NCI-H82 (cell line): Measurements from ENCODE around the gene PCDHGB7.
A peak's percentile ranks its signal among the peaks of the same experiment; 100 is the strongest.
"Not testable (repeated sequence)": the region's sequence is repeated elsewhere in the genome, so short reads cannot be mapped to it uniquely, and the experiment has no call there.

Experiments
- DNase-seq: peaks from one replicate; lab custom pipeline; 2025; lab: John Stamatoyannopoulos, UW

Gene PCDHGB7

DNA sequence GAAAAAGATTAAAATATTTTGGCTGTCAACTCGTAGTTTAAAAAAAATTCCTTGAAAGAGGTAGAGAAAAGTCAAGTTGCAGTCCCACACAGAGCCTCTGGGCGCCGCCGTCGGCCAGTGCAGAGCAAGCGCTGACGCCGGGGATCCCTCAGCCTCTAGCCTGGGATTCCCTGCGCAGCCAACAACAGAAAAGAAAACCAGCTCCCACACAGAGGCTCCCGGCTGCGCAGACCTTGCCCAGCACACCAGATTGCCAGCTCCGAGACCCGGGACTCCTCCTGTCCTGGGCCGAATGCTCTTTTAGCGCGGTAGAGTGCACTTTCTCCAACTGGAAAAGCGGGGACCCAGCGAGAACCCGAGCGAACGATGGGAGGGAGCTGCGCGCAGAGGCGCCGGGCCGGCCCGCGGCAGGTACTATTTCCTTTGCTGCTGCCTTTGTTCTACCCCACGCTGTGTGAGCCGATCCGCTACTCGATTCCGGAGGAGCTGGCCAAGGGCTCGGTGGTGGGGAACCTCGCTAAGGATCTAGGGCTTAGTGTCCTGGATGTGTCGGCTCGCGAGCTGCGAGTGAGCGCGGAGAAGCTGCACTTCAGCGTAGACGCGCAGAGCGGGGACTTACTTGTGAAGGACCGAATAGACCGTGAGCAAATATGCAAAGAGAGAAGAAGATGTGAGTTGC is at the start of gene PCDHGB7:
Gene PCDHGB7, plus strand, starts transcription at position 184 of the 679 bp plus-strand sequence. Its CDS starts 183 bp downstream, at position 367.
- DNase-seq = peak; percentile 27

DNA sequence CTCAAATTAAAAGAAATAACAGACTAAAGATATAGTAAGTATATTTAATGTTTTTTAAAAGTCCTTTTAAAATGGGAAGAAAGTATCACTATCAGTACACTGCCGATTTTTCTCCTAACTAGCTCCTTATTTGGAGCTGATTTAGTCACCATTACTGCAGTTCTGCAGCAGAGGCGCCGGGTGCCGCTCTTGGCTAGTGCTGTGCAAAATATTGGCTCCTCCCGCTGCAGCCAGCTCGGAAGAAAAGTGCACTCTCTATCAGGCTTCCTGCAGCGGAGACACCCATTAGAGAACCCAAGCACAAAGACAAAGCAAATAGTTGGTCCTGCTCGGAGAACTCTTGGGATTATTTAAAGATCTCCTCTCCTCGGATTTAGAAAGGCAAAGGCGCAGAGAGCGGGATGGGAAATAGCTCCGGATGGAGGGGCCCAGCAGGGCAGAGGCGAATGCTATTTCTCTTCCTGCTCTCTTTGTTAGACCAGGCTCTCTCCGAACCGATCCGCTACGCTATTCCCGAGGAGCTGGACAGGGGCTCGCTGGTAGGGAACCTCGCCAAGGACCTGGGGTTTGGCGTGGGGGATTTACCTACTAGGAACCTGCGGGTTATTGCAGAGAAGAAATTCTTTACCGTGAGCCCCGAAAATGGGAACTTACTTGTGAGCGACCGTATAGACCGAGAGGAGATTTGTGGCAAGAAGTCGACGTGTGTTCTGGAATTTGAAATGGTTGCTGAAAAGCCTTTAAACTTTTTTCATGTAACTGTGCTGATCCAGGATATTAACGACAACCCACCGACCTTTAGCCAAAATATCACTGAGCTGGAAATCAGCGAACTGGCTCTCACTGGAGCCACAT is 47.3 kb upstream of the PCDHGB7 start, which contains the start of gene PCDHGB3:
Gene PCDHGB3, plus strand, starts transcription at position 249 of the 855 bp plus-strand sequence. Its CDS starts 153 bp downstream, at position 402.
- DNase-seq = peak; percentile 0

DNA sequence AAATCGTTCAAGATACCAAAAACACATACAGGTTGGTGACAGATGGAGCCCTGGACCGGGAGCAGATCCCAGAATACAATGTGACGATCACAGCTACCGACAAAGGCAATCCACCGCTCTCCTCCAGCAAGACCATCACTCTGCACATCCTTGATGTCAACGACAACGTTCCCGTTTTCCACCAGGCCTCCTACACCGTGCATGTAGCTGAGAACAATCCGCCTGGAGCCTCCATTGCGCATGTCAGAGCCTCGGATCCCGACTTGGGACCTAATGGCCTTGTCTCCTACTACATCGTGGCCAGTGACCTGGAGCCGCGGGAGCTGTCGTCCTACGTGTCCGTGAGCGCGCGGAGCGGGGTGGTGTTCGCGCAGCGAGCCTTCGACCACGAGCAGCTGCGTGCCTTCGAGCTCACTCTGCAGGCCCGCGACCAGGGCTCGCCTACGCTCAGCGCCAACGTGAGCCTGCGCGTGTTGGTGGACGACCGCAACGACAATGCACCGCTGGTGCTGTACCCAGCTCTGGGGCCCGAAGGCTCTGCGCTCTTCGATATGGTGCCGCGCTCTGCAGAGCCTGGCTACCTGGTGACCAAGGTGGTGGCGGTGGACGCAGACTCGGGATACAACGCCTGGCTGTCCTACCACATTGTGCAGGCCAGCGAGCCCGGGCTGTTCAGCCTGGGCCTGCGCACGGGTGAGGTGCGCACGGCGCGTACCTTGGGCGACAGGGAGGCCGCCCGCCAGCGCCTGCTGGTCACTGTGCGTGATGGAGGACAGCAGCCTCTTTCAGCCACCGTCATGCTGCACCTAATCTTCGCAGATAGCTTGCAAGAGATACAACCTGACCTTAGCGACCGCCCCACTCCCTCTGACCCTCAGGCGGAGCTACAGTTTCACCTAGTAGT is 45.7 kb upstream of the PCDHGB7 start:
- DNase-seq = no peak

DNA sequence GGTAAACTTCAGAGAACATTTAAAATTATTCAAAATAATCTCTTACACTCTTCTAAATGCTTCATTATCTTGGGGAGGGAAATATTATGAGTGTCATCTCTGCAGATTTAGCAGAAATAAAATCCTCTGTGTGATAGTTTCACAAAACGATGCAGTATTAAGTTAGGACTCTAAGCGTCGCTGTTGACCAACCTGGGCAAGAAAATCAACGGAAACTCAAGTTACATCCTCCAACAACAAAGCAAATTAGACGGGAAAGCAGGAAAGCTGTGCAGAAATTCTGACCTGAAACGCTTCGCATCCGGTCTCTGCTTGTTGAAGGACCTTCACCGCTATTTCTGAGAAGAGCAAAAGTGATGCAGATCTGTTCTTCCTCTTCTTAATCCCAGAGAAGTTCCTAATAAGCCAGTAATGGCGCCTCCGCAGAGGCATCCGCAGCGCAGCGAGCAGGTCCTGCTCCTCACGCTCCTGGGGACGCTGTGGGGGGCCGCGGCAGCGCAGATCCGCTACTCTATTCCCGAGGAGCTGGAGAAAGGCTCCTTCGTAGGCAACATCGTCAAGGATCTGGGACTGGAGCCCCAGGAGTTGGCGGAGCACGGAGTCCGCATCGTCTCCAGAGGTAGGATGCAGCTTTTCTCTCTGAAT is 43.7 kb upstream of the PCDHGB7 start, which contains the start of gene PCDHGA6:
Gene PCDHGA6, plus strand, starts transcription at position 219 of the 645 bp plus-strand sequence. Its CDS starts 193 bp downstream, at position 412.
- DNase-seq = no peak

DNA sequence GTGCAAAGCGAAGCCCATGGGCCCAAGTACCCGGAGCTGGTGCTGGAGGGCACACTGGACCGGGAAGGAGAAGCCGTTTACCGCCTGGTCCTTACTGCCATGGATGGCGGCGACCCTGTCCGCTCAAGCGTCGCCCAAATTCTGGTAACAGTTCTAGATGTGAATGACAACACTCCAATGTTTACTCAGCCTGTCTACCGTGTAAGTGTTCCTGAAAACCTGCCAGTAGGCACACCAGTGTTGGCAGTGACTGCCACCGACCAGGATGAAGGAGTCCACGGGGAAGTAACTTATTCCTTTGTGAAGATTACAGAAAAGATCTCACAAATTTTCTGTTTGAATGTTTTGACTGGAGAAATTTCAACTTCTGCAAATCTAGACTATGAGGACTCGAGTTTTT is 42.9 kb upstream of the PCDHGB7 start:
- no peak for DNase-seq

DNA sequence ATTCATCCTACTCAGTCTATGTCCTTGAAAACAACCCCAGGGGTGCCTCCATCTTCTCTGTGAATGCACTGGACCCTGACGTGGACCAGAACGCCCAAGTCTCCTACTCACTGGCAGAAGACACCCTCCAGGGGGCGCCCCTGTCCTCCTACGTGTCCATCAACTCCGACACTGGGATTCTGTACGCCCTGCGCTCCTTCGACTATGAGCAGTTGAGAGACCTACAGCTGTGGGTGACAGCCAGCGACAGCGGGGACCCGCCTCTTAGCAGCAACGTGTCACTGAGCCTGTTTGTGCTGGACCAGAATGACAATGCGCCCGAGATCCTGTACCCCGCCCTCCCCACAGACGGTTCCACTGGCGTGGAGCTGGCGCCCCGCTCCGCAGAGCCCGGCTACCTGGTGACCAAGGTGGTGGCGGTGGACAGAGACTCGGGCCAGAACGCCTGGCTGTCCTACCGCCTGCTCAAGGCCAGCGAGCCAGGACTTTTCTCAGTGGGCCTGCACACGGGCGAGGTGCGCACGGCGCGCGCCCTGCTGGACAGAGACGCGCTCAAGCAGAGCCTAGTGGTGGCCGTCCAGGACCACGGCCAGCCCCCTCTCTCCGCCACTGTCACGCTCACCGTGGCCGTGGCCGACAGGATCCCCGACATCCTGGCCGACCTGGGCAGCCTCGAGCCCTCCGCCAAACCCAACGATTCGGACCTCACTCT is 41.9 kb upstream of the PCDHGB7 start:
- DNase-seq = not testable (repeated sequence)

DNA sequence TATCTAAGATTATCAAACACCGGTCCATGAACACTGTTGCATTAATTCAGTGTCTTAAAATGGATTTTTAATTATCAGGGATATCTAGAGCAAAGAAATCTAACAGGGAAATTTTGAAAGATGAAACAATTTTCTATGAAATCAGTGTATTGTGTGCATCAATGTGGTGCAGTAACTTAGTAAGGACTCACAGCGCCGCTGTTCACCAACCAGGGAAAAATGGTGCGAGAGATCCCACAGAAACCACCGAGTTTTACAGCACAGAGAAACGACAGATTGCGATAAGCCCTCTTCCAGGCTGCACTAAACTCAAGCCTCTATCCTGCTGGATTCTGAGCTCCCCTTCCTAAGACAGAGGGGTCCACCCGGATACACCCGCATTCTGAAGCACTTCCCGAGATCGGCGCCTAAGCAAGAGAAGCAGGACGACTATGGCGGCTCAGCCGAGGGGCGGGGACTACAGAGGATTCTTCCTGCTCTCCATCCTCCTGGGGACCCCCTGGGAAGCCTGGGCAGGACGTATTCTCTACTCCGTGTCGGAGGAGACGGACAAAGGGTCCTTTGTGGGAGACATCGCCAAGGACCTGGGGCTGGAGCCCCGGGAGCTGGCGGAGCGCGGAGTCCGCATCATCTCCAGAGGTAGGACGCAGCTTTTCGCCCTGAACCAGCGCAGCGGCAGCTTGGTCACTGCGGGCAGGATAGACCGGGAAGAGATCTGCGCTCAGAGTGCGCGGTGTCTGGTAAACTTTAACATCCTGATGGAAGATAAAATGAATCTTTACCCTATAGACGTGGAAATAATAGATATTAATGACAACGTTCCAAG is 34.8 kb upstream of the PCDHGB7 start, which contains the start of gene PCDHGA7:
Gene PCDHGA7, plus strand, starts transcription at position 274 of the 826 bp plus-strand sequence. Its CDS starts 158 bp downstream, at position 432.
- peak; percentile 53 for DNase-seq

DNA sequence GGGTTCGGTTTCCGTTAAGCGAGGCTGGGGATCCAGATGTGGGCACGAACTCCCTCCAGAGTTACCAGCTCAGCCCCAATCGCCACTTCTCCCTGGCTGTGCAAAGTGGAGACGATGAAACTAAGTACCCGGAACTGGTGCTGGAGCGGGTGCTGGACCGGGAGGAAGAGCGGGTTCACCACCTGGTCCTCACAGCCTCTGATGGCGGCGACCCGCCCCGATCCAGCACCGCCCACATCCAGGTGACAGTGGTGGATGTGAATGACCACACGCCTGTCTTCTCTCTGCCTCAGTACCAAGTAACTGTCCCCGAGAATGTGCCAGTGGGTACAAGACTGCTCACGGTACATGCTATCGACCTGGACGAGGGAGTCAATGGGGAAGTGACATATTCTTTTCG is 34.1 kb upstream of the PCDHGB7 start:
- DNase-seq = no peak

DNA sequence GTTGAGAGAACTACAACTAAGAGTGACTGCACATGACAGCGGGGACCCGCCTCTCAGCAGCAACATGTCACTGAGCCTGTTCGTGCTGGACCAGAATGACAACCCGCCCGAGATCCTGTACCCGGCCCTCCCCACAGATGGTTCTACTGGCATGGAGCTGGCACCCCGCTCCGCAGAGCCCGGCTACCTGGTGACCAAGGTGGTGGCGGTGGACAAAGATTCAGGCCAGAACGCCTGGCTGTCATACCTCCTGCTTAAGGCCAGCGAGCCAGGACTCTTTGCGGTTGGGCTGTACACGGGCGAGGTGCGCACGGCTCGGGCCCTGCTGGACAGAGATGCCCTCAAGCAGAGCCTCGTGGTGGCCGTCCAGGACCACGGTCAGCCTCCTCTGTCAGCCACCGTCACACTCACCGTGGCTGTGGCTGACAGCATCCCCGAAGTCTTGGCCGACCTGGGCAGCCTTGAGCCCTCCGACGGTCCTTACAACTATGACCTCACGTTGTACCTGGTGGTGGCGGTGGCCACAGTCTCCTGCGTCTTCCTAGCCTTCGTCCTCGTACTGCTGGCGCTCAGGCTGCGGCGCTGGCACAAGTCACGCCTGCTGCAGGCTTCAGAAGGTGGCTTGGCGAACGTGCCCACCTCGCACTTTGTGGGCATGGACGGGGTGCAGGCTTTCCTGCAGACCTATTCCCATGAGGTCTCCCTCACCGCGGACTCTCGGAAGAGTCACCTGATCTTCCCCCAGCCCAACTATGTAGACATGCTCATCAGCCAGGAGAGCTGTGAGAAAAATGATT is 32.8 kb upstream of the PCDHGB7 start:
- DNase-seq = no peak

DNA sequence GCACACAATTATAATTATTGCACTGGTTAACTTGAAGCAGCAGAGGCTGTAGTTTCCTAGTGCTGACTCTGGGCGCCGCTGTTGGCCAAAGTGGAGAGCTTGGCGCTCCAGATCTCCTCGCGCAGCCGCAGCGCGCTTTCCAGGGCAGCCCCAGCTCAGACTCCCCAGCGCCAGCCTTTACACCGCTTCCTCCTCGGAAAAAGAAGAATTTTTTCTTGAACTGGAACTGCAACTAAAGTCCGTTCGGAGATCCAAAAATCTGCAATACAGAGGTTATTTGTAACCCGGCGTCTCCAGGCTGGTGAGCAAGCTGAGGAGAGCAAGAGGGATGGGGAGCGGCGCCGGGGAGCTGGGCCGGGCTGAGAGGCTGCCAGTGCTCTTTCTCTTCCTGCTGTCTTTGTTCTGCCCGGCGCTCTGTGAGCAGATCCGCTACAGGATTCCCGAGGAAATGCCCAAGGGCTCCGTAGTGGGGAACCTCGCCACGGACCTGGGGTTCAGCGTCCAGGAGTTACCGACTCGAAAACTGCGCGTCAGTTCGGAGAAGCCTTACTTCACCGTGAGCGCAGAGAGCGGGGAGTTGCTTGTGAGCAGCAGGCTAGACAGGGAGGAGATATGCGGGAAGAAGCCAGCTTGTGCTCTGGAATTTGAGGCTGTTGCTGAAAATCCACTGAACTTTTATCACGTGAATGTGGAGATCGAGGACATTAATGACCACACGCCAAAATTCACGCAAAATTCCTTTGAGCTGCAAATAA is 29.7 kb upstream of the PCDHGB7 start, which contains the start of gene PCDHGB4:
Gene PCDHGB4, plus strand, starts transcription at position 142 of the 755 bp plus-strand sequence. Its CDS starts 187 bp downstream, at position 329.
- DNase-seq = peak; percentile 7

DNA sequence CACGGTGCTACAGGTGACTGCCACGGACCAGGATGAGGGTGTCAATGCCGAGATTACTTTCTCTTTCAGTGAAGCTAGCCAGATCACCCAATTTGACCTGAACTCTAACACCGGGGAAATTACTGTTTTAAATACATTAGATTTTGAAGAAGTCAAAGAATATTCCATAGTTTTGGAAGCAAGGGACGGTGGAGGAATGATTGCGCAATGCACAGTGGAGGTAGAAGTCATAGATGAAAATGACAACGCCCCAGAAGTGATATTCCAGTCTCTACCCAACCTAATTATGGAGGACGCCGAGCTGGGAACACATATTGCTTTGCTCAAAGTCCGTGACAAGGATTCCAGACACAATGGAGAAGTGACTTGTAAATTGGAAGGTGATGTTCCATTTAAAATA is 28.8 kb upstream of the PCDHGB7 start:
- no peak for DNase-seq

DNA sequence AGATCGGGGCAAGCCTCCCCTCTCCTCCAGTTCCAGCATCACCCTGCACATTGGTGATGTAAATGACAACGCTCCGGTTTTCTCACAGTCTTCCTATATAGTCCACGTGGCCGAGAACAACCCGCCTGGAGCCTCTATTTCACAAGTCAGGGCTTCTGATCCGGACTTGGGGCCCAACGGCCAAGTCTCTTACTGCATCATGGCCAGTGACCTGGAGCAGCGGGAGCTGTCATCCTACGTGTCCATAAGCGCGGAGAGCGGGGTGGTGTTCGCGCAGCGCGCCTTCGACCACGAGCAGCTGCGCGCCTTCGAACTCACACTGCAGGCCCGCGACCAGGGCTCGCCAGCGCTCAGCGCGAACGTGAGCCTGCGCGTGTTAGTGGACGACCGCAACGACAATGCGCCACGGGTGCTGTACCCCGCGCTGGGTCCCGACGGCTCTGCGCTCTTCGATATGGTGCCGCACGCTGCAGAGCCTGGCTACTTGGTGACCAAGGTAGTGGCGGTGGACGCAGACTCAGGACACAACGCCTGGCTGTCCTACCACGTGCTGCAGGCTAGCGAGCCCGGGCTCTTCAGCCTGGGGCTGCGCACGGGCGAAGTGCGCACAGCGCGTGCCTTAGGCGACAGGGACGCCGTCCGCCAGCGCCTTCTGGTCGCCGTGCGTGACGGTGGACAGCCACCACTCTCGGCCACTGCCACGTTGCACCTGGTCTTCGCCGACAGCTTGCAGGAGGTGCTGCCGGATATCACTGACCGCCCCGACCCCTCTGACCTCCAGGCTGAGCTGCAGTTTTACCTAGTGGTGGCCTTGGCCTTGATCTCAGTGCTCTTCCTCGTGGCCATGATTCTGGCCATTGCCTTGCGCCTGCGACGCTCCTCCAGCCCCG is 28.1 kb upstream of the PCDHGB7 start:
- DNase-seq = no peak

DNA sequence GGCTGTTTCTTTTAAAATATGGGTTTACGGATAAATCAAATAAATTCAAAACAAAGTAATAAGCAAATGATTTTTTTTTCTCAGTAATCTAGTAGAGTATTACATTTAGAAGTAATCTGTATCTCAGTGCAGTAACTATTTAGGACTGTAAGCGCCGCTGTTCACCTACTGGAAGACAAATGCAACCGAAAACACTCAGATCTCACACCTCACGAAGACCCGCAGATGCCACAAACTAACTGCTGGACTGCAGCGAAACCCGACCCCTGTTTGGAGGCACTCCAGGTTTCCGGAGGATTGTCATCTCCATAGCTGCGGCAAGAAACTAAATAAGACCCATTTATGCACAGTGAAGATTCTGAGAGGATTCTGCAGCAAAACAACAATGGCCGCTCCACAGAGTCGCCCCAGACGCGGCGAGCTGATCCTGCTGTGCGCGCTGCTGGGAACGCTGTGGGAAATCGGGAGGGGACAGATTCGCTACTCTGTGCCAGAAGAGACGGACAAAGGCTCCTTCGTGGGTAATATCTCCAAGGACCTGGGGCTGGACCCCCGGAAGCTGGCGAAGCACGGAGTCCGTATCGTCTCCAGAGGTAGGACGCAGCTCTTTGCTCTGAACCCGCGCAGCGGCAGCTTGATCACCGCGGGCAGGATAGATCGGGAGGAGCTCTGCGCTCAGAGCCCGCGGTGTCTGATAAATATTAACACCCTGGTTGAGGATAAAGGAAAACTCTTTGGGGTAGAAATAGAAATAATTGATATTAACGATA is 24.9 kb upstream of the PCDHGB7 start, which contains the start of gene PCDHGA8:
Gene PCDHGA8, plus strand, starts transcription at position 205 of the 770 bp plus-strand sequence. Its CDS starts 181 bp downstream, at position 386.
- no peak for DNase-seq

DNA sequence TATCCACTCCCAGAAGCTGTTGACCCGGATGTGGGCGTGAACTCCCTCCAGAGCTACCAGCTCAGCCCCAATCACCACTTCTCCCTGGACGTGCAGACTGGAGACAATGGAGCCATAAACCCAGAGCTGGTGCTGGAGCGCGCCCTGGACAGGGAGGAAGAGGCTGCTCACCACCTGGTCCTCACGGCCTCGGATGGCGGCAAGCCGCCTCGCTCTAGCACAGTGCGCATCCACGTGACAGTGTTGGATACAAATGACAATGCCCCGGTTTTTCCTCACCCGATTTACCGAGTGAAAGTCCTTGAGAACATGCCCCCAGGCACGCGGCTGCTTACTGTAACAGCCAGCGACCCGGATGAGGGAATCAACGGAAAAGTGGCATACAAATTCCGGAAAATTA is 24.2 kb upstream of the PCDHGB7 start:
- no peak for DNase-seq

DNA sequence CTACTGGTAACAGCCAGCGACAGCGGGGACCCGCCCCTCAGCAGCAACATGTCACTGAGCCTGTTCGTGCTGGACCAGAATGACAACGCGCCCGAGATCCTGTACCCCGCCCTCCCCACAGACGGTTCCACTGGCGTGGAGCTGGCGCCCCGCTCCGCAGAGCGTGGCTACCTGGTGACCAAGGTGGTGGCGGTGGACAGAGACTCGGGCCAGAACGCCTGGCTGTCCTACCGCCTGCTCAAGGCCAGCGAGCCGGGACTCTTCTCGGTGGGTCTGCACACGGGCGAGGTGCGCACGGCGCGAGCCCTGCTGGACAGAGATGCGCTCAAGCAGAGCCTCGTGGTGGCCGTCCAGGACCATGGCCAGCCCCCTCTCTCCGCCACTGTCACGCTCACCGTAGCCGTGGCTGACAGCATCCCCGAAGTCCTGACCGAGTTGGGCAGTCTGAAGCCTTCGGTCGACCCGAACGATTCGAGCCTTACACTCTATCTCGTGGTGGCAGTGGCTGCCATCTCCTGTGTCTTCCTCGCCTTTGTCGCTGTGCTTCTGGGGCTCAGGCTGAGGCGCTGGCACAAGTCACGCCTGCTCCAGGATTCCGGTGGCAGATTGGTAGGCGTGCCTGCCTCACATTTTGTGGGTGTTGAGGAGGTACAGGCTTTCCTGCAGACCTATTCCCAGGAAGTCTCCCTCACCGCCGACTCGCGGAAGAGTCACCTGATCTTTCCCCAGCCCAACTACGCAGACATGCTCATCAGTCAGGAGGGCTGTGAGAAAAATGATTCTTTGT is 22.9 kb upstream of the PCDHGB7 start:
- DNase-seq = not testable (repeated sequence)
